Measurements from ENCODE around the gene BRD8.
"Not testable (repeated sequence)": the region's sequence is repeated elsewhere in the genome, so short reads cannot be mapped to it uniquely, and the experiment has no call there.

BRD8 gene

GRCh38 chr5:138160706-138161105 lies 17.7 kb downstream of the BRD8 start:
- DNase-seq, result no peak

- no peak for DNase-seq
These were observed 18.8 kb downstream of the BRD8 start for GRCh38 chr5:138159666-138160065.

GRCh38 chr5:138157626-138158025 lies 20.8 kb downstream of the BRD8 start:
- no peak for DNase-seq

- not testable (repeated sequence) for DNase-seq
These were observed 22.5 kb downstream of the BRD8 start for GRCh38 chr5:138155977-138156376.

- DNase-seq, result no peak
These were observed 28.9 kb downstream of the BRD8 start for GRCh38 chr5:138149530-138149929.

- DNase-seq, result no peak
These were observed 29.6 kb downstream of the BRD8 start for GRCh38 chr5:138148811-138149210.

GRCh38 chr5:138143578-138143977 lies 34.9 kb downstream of the BRD8 start:
- not testable (repeated sequence) for DNase-seq

- no peak for DNase-seq
These were observed 36.7 kb downstream of the BRD8 start for GRCh38 chr5:138141734-138142133.

GRCh38 chr5:138140268-138140667 lies 38.2 kb downstream of the BRD8 start:
- no peak for DNase-seq

- DNase-seq, result no peak
These were observed 38.7 kb downstream of the BRD8 start for GRCh38 chr5:138139781-138140090.

- DNase-seq, result no peak
These were observed 39.3 kb downstream of the BRD8 start, which contains the start of gene NME5 for GRCh38 chr5:138138949-138139780. NME5 (minus strand) TSS chr5:138139428; CDS start chr5:138138780, 648 bp downstream.

- no peak for DNase-seq
These were observed 45.9 kb downstream of the BRD8 start for GRCh38 chr5:138132543-138132942.

GRCh38 chr5:138129347-138129746 lies 49.1 kb downstream of the BRD8 start:
- no peak for DNase-seq

- no peak for DNase-seq
These were observed 50.1 kb downstream of the BRD8 start for GRCh38 chr5:138128334-138128733.

- no peak for DNase-seq
These were observed 63.2 kb downstream of the BRD8 start for GRCh38 chr5:138115254-138115653.

GRCh38 chr5:138111937-138112336 lies 66.5 kb downstream of the BRD8 start:
- no peak for DNase-seq

- DNase-seq, result no peak
These were observed 67.2 kb downstream of the BRD8 start for GRCh38 chr5:138111181-138111580.

- no peak for DNase-seq
These were observed 68.0 kb downstream of the BRD8 start for GRCh38 chr5:138110266-138110963.

GRCh38 chr5:138109463-138110265 lies 68.8 kb downstream of the BRD8 start:
- DNase-seq, result no peak

- DNase-seq, result no peak
These were observed 71.2 kb downstream of the BRD8 start for GRCh38 chr5:138107213-138107612.

- DNase-seq, result no peak
These were observed 72.7 kb downstream of the BRD8 start for GRCh38 chr5:138105709-138106108.

- no peak for DNase-seq
These were observed 75.2 kb downstream of the BRD8 start for GRCh38 chr5:138103319-138103637.

GRCh38 chr5:138102454-138103318 lies 75.7 kb downstream of the BRD8 start:
- DNase-seq, result no peak
